Tibial artery (tissue), 4 donors: Measurements from ENCODE around the gene CHMP2A.
A peak's percentile ranks its signal among the peaks of the same experiment; 100 is the strongest.
"Not testable (repeated sequence)": the region's sequence is repeated elsewhere in the genome, so short reads cannot be mapped to it uniquely, and the experiment has no call there.

ENCODE experiments used
- DNase-seq, 2 donors: peaks; one replicate each; pipeline ENCODE4 v3.0.0-alpha.2; 2019
- H3K27ac ChIP-seq, 2 donors: fragments of 200-600 bp; sonication (generic) in 1 of 2; 1 replicate in 1 of 2; 2 replicates in 1 of 2; pipeline ENCODE4 v1.5.1; 2018 to 2019; ENCODE audit warnings: mild to moderate bottlenecking in 1 of 2
- H3K27me3 ChIP-seq, 2 donors: fragments of 200-600 bp; sonication (generic) in 1 of 2; one replicate each; pipeline versions ENCODE4 v1.5.1 to v1.6.0; 2016 to 2019
- H3K36me3 ChIP-seq, 3 donors: fragments of 200-600 bp; sonication (generic) in 2 of 3; one replicate each; pipeline ENCODE4 v1.5.1; 2016 to 2019; ENCODE audit warnings: mild to moderate bottlenecking in 2 of 3
- H3K4me1 ChIP-seq, 4 donors: fragments of 200-600 bp; sonication (generic) in 2 of 4; 1 replicate in 3 of 4; 2 replicates in 1 of 4; pipeline ENCODE4 v1.5.1; 2016 to 2019
- H3K4me3 ChIP-seq, 2 donors: fragments of 200-600 bp; sonication (generic) in 1 of 2; 1 replicate in 1 of 2; 2 replicates in 1 of 2; pipeline ENCODE4 v1.5.1; 2018 to 2019; ENCODE audit warnings: mild to moderate bottlenecking in 2 of 2
- H3K9me3 ChIP-seq, 3 donors: fragments of 200-600 bp; sonication (generic) in 1 of 3; one replicate each; pipeline ENCODE4 v1.5.1; 2016 to 2019
- intact Hi-C: fragments of 100-400 bp; cut with DNase I; formaldehyde crosslinking; loops from one replicate; pipeline ENCODE4 v1.15.0; 2023; ENCODE audit warnings: low total_unique reads
- TF ChIP-seq, protein P1 (sequence below), 2 experiments: fragments of 200-600 bp in 1 of 2; fragments of 450-650 bp in 1 of 2; IDR thresholded peaks; one replicate each; pipeline ENCODE4 v1.5.1; 2017 to 2019; ENCODE audit warnings: antibody characterized with exemption in 2 of 2, mild to moderate bottlenecking in 1 of 2, moderate library complexity in 1 of 2

The CHMP2A gene

DNA sequence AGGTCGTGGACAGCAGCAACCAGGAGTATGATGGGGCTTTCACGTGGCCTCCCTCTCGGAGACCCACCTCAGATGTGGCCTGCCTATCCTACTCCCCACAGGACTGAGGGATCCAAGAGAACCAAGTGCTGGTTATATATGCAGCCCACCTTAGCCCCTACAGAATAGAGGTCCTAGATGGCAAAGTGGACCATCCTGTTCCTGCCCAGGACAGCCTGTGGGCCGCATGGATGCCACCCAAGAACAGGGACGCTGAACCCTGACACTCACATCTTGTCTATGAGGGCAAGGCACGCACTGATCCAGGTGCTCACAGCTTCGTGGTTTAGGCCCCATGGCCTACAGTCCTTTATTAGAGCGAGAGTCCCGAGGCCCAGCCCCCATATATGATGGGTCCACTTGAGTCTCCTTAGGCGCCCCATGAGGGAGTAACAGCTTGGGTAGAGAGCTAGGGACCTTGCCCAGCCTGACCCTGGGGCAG, 41.7 kb downstream of the CHMP2A start:
- Histone ChIP-seq H3K27me3 (no peaks in the 10 kb centered on the region), H3K4me1 (peaks cover 9 to 48% (median 31%) of the 10 kb centered on the region in 4 donors), H3K27ac (peak overlapping the region; percentile 24 to 48), H3K9me3 (no peaks in the 10 kb centered on the region), H3K4me3 (no peak overlapping the region), H3K36me3 (peaks cover 15 to 31% (median 17%) of the 10 kb centered on the region in 3 donors)
- intact Hi-C loops = no loop called here
- no peak for DNase-seq
- TF ChIP-seq, protein P1, sequence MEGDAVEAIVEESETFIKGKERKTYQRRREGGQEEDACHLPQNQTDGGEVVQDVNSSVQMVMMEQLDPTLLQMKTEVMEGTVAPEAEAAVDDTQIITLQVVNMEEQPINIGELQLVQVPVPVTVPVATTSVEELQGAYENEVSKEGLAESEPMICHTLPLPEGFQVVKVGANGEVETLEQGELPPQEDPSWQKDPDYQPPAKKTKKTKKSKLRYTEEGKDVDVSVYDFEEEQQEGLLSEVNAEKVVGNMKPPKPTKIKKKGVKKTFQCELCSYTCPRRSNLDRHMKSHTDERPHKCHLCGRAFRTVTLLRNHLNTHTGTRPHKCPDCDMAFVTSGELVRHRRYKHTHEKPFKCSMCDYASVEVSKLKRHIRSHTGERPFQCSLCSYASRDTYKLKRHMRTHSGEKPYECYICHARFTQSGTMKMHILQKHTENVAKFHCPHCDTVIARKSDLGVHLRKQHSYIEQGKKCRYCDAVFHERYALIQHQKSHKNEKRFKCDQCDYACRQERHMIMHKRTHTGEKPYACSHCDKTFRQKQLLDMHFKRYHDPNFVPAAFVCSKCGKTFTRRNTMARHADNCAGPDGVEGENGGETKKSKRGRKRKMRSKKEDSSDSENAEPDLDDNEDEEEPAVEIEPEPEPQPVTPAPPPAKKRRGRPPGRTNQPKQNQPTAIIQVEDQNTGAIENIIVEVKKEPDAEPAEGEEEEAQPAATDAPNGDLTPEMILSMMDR (IDR thresholded peaks at IDR 0.05) = no peak

DNA sequence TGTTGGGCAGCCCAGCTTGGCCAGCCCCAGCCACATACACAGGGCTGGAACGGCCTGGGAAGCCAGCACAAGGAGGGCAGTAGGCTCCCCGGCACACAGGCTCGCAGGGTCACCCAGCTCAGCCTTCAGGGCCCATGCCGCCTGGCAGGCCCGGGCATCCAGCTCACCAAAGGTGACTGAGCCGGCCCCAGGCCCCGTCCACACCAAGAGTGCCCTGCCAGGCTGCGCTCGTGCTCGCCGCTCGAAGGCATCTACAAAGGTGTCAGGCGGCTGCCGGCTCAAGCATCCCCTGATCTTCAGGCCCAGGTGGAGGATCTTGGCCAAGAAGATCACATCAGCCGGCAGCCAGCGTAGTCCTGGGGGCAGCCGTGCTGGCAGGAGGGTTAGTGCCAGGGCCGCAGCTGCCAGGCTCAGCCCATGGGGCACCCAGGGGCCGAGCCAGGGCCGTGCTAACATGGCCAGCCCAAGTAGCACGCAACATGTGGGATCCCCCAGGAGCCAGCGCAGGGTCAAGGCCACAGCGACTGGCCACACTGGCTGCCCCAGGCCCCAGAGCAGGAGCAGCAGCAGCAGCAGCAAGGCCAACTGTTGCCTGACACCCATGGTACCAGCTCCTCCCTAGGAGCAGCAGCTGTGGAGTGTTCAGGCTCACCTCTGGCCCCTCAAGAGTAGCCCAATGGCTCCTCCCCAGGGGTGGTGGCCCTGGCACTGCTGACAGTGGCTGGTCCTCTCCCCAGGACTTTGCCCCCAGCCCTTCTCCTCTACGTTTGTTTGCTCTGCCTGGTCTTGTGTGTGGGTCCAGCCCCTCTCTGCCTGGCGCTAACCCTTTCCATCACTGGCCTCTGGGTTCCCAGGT, 43.3 kb downstream of the CHMP2A start, which contains the start of gene SLC27A5:
TSS of gene SLC27A5 (minus strand) at position 640 of the 856 bp plus-strand sequence. CDS start at position 603, 37 bp downstream.
- TF ChIP-seq, protein P1 (IDR thresholded peaks at IDR 0.05) = no peak
- intact Hi-C loops = no loop called here

DNA sequence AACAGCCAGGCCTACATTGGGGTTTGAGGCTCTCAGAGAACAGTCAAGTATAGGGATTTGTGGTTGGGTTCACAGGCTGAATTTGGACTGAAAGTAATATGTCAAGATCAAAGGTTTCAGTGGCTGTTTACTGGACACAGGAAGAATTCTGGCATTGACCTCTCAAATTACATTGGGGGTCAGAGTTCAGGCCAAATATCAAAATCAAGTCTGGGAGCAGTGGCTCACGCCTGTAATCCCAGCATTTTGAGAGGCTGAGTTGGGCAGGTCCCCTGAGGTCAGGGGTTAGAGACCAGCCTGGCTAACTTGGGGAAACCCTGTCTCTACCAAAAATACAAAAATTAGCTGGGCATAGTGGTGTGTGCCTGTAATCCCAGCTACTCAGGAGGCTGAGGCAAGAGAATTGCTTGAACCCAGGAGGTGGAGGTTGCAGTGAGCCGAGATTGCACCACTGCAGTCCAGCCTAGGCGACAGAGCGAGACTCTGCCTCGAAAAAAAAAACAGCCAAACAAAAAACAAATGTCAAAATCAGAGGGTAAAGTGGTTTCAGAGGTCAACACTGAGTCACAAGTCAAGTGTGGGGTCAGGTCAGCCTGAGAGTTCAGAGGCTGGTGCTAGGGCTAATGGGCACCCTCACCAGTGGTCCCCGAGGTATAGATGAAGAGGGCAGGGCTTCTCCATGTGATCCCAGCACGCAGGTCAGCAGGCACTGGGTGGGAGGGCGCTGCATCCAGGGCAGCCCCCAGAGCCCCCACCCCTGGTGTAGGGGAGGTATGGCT, 44.6 kb downstream of the CHMP2A start:
- H3K4me1 ChIP-seq = peaks cover 0 to 20% (median 14%) of the 10 kb centered on the region in 4 donors
- DNase-seq = no peak
- H3K9me3 ChIP-seq = no peaks in the 10 kb centered on the region
- H3K27ac ChIP-seq = no peak overlapping the region
- intact Hi-C loops = no loop called here
- TF ChIP-seq, protein P1 (IDR thresholded peaks at IDR 0.05) = no peak
- H3K27me3 ChIP-seq = no peaks in the 10 kb centered on the region
- H3K4me3 ChIP-seq = no peak overlapping the region
- H3K36me3 ChIP-seq = peaks cover 0 to 9% (median 0%) of the 10 kb centered on the region in 3 donors

More for the DNA sequence above, 43.3 kb downstream of the CHMP2A start, which contains the start of gene SLC27A5:
- no peak within 1 kb of the TSS for H3K4me3 ChIP-seq
- DNase-seq = no peak
- peaks cover 7 to 22% (median 8%) of the 10 kb centered on the region in 3 donors for H3K36me3 ChIP-seq
- no peaks in the 10 kb centered on the region for H3K9me3 ChIP-seq
- H3K4me1 ChIP-seq = peaks cover 0 to 31% (median 19%) of the 10 kb centered on the region in 4 donors
- H3K27ac ChIP-seq = no peak within 1 kb of the TSS
- H3K27me3 ChIP-seq = no peaks in the 10 kb centered on the region

DNA sequence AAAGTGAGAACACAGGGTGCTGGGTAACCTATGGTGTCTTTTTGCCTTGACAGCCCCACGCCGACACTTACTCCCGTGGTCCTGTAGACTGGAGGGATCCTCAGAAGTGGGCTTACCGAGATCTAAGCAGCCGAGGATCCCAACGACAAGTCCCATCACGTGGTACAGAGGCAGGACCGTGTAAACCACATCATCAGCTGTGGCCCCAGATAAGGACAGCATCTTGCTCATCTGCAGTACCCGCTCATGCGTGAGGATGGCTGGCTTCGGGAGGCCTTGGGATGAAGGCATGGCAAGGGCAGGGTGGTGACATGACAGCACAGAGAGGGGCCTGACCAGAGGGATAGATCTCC, 45.2 kb downstream of the CHMP2A start:
- intact Hi-C loops = no loop called here
- Histone ChIP-seq H3K4me3 (no peak overlapping the region), H3K4me1 (peaks cover 0 to 16% (median 12%) of the 10 kb centered on the region in 4 donors), H3K27ac (no peak overlapping the region), H3K9me3 (no peaks in the 10 kb centered on the region), H3K36me3 (peaks cover 0 to 6% (median 0%) of the 10 kb centered on the region in 3 donors), H3K27me3 (no peaks in the 10 kb centered on the region)
- TF ChIP-seq, protein P1 (IDR thresholded peaks at IDR 0.05) = no peak
- no peak for DNase-seq

DNA sequence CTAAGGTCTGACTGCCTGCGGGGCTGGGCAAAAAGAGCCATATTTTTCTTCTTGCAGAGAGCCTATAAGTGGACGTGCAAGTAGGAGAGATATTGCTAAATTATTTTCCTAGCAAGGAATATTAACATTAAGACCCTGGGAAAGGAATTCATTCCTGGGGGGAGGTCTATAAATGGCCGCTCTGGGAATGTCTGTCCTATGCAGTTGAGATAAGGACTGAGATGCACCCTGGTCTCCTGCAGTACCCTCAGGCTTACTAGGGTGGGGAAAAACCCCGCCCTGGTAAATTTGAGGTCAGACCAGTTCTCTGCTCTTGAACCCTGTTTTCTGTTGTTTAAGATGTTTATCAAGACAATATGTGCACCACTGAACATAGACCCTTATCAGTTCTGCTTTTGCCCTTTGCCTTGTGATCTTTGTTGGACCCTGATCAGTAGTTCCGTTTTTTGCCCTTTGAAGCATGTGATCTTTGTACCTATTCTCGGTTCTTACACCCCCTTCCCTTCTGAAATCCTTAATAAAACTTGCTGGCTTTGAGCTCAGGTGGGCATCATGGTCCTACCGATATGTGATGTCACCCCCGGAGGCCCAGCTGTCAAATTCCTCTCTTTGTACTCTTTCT, 47.2 kb downstream of the CHMP2A start:
- H3K4me3 ChIP-seq, H3K27me3 ChIP-seq, H3K9me3 ChIP-seq, intact Hi-C loops, DNase-seq, H3K27ac ChIP-seq, H3K36me3 ChIP-seq, H3K4me1 ChIP-seq: not testable (repeated sequence)
